ENCODE measurements around the gene CACNG7.
"Not testable (repeated sequence)": the region's sequence is repeated elsewhere in the genome, so short reads cannot be mapped to it uniquely, and the experiment has no call there.

CACNG7 gene

GRCh38 chr19:53906211-53907192 is 2.6 kb upstream of the CACNG7 start:
- peak; percentile 26 to 41 for DNase-seq (ENCODE audit: low read depth in 2 of 2)

DNA sequence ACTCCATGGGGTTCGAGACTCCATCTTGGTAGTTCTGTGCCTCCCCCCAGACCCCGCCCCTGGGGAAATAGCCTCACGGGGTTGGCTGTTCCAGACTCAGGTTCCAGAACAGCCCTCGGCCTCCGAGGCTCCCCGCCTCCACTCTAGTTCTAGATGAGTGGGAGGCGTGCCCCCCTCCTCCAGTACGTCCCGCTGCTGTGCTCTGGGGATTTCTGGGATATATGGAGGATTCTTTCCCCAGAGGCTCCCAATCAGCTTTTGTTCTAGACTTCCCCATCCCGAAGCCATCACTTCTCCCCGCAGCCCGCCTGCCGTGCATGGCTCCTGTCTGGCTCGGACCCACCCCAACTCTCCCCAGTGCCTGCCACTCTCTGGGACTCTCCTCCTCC is 1.9 kb upstream of the CACNG7 start:
- no peak for DNase-seq (ENCODE audit: low read depth in 2 of 2)

GRCh38 chr19:53907690-53908089 is 1.4 kb upstream of the CACNG7 start:
- DNase-seq (ENCODE audit: low read depth in 2 of 2): no peak

DNA sequence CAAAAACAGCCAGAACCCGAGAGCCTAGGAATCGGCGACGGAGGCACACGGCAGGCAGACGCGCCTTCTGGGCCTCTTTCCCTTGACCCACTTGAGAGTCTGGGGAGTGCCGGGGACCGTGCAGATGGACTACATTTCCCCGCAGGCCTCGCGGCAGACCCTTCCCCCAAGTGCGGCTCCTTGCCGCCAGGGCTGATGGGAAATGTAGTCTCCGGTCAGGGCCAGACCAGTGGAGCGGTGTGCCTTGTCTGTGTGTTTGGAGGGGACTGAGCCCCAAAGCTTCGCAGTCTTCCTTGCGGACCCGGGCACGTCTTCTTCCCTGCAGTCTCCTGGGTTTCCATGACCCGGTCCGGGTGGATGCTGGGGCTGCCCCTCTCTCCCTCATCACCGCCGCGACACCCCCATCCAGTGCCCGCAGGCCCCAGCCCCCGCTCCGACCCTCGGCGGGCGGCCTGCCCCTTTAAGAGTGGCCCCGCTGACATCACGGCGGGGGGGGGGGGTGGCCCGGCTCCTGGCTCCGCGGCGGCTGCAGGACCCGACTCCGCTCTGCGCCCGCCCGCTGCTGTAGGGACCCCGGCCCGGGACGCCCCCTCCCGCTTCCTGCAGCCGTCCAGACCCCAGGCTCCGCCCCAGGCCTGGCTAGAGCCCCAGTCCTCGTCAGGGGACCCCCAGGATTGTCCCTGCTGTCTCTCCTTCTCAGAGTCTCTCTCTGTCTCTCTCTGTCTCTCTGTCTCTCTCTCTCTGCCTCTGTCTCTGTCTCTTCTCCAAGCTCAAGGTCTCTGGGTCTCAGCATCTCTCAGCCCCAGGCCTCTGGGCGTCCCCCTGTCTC is 758 bp upstream of the CACNG7 start:
- peak in 1 of 2 donors; percentile 23 for DNase-seq (ENCODE audit: low read depth in 2 of 2)

DNA sequence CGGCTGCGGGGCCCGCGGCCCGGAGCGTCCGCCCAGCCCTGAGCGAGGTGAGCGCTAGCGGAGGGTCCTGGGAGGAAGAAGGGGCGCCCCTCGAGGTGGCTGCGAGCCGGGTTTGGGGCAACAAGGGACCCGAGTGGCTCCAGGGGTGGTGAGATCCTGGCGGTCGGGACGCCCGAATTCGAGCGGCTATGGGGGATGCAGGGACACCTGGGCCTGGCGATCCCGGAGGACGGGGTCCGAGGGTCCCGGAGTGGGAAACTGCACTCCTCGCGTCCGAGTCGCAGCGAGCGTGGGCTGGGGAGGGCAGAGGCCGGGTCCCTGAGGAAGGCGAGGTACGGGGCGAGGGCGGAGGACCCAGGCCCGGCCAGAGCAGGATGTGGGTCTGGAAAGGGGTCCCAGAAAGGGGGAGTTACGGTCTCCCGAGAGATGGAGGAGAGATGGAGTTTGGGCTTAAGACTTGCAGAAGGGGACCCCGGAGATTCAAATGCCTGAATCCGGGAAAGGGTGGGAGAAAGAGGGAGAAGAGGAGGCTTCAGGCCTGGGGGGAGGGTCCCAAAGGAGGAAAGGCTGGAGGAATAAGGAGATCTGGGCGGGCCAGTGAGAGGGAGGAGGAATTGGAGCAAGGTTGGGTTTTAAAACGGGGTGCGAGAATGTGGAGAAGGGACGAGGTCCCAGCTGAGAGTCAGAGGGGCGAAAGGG is 542 bp downstream of the CACNG7 start:
- no peak for DNase-seq (ENCODE audit: low read depth in 2 of 2)

DNA sequence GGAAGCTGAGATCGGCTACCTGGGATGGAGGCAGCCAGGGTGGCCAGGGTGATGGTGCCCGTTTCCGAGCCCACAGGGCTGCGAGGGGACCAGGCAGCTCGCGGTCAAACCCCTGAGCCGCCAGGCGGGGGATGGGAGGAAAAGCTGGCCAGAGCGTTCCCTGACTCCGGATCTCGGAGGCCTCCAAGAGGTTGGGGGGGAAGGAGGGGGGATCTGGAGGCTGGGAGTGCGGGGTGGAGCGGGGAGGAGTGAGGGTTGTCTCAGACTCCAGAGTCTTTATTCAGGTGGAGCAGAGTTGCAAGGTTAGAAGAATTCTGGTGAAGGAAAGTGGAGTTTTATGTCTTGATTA is 1.1 kb downstream of the CACNG7 start:
- no peak for DNase-seq (ENCODE audit: low read depth in 2 of 2)

GRCh38 chr19:53912653-53913052 is 3.6 kb downstream of the CACNG7 start:
- no peak for DNase-seq (ENCODE audit: low read depth in 2 of 2)

DNA sequence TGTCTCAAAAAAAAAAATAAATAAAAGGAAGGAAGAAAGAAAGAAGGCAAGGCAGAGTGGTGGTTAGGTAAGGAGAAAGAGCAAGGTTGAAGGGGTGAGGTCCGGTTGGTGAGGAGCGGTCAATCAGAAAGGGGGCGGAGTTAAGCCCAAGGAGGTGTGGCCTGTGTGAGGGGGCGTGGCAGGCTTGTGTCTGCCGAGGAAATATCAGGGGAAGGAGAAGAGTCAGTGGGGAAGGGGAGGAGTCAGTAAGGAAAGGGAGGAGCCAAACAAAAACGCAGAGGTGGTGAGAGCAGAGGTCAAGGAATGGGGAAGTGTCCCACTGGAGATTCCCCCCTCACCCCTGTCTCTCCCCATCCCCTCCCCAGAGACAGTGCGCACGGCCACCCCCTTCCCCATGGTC is 5.9 kb downstream of the CACNG7 start:
- no peak for DNase-seq (ENCODE audit: low read depth in 2 of 2)

DNA sequence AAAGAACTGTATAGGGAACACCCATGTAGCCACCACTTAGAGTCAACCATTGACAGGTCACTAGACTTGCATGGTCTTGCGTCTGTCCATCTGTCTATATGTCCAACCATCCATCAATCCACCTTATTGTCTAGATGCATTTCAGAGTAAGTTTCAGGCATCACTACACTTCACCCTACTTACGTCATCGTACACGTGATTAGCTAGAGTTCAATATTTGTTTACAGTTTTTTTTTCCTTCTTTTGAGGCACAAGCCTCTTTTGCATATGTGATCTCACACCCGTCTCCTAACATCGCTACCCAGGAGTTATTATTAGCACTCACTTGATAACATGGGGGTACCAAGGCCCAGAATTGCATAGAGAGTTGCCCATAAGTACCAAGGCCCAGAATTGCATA is 6.9 kb downstream of the CACNG7 start:
- no peak for DNase-seq (ENCODE audit: low read depth in 2 of 2)

- DNase-seq (ENCODE audit: low read depth in 2 of 2): no peak
These were observed 8.3 kb downstream of the CACNG7 start for GRCh38 chr19:53917356-53917755.

- no peak for DNase-seq (ENCODE audit: low read depth in 2 of 2)
These were observed 18.7 kb downstream of the CACNG7 start for GRCh38 chr19:53927739-53928138.

DNA sequence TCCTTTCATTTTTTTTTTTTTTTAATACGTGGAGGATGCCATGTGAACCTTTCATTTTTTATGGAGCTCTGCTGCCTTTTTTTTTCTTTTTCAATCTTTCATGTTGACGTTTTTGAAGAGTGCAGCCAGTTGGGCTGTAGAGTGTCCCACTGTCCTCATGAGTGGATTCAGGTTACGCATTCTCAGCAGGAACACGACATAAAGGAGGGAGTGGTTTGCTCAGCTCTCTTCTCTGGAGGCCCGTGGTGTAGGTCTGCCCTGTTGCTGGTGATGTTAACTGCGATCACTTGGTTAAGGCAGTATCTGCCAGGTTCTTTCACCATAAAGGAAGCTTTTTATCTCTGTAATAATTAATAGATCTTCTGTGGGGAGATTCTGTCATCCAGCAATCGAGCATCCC is 27.0 kb downstream of the CACNG7 start:
- no peak for DNase-seq (ENCODE audit: low read depth in 2 of 2)

DNA sequence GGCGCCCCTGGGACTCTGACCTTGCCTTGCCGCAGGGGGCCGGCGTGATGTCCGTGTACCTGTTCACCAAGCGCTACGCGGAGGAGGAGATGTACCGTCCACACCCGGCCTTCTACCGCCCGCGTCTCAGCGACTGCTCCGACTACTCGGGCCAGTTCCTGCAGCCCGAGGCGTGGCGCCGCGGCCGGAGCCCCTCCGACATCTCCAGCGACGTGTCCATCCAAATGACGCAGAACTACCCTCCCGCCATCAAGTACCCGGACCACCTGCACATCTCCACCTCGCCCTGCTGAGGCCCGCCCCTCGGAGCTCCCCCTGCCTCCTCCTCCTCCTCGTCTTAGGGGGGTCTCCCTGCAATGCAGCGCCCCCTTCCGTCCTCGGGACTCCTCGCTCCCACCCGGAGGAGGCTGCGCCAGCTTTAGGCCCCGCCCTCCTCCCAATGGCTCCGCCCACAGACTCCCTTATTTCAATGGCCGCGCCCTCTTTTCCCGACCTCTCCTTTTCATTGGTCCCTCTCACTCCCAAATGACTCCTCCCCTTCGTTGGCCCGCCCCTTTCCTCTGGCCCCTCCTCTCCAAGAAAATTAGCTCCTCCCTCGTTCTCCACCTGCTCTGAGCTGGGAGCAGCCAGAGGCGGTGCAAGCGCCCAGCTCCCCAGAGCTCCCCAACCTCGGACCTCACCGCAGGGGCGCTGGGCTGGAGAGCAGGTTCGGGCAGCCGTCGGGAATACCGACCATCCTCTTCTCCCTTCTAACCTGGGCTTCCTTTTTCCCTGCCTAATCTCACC is 33.1 kb downstream of the CACNG7 start:
- DNase-seq (ENCODE audit: low read depth in 2 of 2): no peak

GRCh38 chr19:53944416-53944815 is 35.3 kb downstream of the CACNG7 start:
- DNase-seq (ENCODE audit: low read depth in 2 of 2): no peak

DNA sequence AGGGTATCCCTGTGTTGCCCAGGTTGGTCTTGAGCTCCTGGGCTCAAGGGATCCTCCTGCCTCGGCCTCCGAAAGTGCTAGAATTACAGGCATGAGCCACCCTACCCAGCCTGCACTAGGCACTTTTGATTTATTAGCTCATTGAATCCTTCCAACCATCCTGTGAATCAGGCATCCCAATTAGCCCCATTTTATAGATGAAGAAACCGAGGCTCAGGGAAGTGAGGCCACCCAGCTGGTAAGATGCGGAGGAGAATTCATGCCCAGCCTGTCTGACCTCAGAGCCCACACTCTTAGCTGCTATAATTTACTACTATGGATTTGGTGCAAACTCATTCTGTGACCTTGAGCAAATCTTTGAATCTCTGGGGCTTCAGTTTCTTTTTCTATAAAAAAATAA is 35.9 kb downstream of the CACNG7 start:
- DNase-seq (ENCODE audit: low read depth in 2 of 2): no peak

DNA sequence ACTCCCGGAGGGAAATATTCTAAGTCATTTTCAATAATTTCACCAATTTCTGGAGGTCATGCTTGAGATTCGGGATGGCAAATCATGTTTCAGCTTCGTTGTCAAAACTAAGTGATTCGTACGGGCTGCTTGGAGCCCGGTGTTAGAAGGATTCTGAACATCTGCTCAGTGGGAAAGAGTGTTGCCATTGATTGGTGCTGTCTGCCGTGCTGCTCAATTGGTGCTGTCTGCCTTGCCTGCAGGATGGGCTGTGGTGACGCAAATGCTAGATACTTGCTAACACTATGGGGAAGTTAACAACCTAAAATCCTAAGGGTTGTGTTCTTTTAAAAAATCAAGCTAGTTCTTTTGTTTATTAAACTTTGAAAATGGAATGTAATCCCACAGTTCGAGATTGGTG is 36.4 kb downstream of the CACNG7 start:
- no peak for DNase-seq (ENCODE audit: low read depth in 2 of 2)

DNA sequence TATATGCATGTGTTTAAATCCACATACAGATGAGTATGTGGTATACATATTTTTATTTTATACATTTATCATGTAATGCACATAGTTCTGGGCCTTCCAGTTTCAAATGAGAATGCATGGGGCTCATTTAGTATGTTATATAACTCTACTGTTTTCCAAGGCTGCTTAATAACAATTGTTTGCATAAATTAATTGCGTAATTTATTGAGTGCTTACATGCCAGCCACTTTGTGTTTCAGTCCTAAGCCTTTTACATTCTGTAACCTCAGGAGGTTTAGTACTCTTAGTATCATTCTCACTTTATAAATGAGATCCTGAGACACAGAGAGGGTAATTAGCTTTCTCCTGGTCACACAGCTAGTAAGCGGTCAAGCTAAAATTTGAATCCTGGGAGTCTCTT is 36.9 kb downstream of the CACNG7 start:
- no peak for DNase-seq (ENCODE audit: low read depth in 2 of 2)

- no peak for DNase-seq (ENCODE audit: low read depth in 2 of 2)
These were observed 38.5 kb downstream of the CACNG7 start for GRCh38 chr19:53947624-53948023.

- not testable (repeated sequence) for DNase-seq (ENCODE audit: low read depth in 2 of 2)
These were observed 39.5 kb downstream of the CACNG7 start for GRCh38 chr19:53948611-53949010.

GRCh38 chr19:53951436-53951835 is 42.4 kb downstream of the CACNG7 start:
- DNase-seq (ENCODE audit: low read depth in 2 of 2): no peak

- no peak for DNase-seq (ENCODE audit: low read depth in 2 of 2)
These were observed 42.9 kb downstream of the CACNG7 start for GRCh38 chr19:53951947-53952346.
